OCI-LY7 (cell line): ENCODE measurements around the gene MAPK14. TPM values are rescaled to one million over a fixed set of nuclear protein-coding genes. Genes with fewer than 3 reads are reported as not detected.

Source experiments
- BruUV-seq: library from RNA; stranded (reverse); fragments of 400-500 nt; replicated peaks from 2 replicates; lab custom pipeline; 2021; lab: Mats Ljungman, UMichigan
- CTCF ChIA-PET: fragments of 300-600 bp; sonication (Branson Sonifier 250); formaldehyde crosslinking; loops from one replicate; lab custom pipeline; 2022; ENCODE audit warnings: antibody characterized with exemption; ENCODE audit not compliant: unreplicated experiment; lab: Charles Lee
- POLR2A ChIA-PET: fragments of 300-600 bp; sonication (Branson Sonifier 250); formaldehyde crosslinking; loops from one replicate; lab custom pipeline; 2022; ENCODE audit warnings: antibody characterized with exemption; lab: Charles Lee
- DNase-seq: peaks from one replicate; pipeline ENCODE4 v3.0.0-alpha.2; 2015; ENCODE audit warnings: low spot score
- H2AFZ ChIP-seq: fragments of 200-600 bp; sonication (generic), shearing (Covaris generic); 2 replicates; pipeline ENCODE4 v1.6.1; 2014; ENCODE audit warnings: mild to moderate bottlenecking, antibody characterized with exemption, low read length, moderate library complexity
- H3K27ac ChIP-seq: fragments of 200-600 bp; sonication (generic); 2 replicates; pipeline ENCODE4 v1.5.1; 2014; ENCODE audit warnings: mixed run types, low read depth, mild to moderate bottlenecking, moderate library complexity, low read length, inconsistent platforms; ENCODE audit not compliant: poor library complexity, severe bottlenecking
- H3K36me3 ChIP-seq: fragments of 200-600 bp; sonication (generic); 2 replicates; pipeline ENCODE4 v1.6.1; 2014; ENCODE audit warnings: mild to moderate bottlenecking, antibody characterized with exemption, low read length, moderate library complexity, mixed read lengths; ENCODE audit not compliant: insufficient read depth
- H3K4me1 ChIP-seq: fragments of 200-600 bp; sonication (generic); 2 replicates; pipeline ENCODE4 v1.5.1; 2014; ENCODE audit warnings: mild to moderate bottlenecking, low read length; ENCODE audit not compliant: insufficient read depth, poor library complexity, severe bottlenecking
- H3K4me2 ChIP-seq: fragments of 200-600 bp; sonication (generic); 2 replicates; pipeline ENCODE4 v1.6.1; 2014; ENCODE audit warnings: mild to moderate bottlenecking, low read length
- H3K4me3 ChIP-seq: fragments of 200-600 bp; sonication (generic); 2 replicates; pipeline ENCODE4 v1.5.1; 2014; ENCODE audit warnings: mild to moderate bottlenecking, low read depth, low read length; ENCODE audit not compliant: poor library complexity, severe bottlenecking
- H3K79me2 ChIP-seq: fragments of 200-600 bp; sonication (generic); 2 replicates; pipeline ENCODE4 v1.6.1; 2016; ENCODE audit warnings: low read depth, mild to moderate bottlenecking, low read length, moderate library complexity, mixed read lengths; ENCODE audit not compliant: insufficient read depth
- H3K9me2 ChIP-seq: fragments of 200-600 bp; sonication (generic); 2 replicates; pipeline ENCODE4 v1.6.1; 2016; ENCODE audit warnings: mild to moderate bottlenecking, low read length, mixed read lengths; ENCODE audit not compliant: insufficient read depth
- H3K9me3 ChIP-seq: fragments of 200-600 bp; sonication (generic); 2 replicates; pipeline ENCODE4 v1.6.1; 2014; ENCODE audit warnings: mild to moderate bottlenecking, mixed run types, low read length, mixed read lengths
- H4K20me1 ChIP-seq: fragments of 200-600 bp; sonication (generic); 2 replicates; pipeline ENCODE4 v1.6.1; 2014; ENCODE audit warnings: mild to moderate bottlenecking, antibody characterized with exemption, low read length, moderate library complexity, mixed read lengths; ENCODE audit not compliant: insufficient read depth
- EZH2phosphoT487 ChIP-seq: fragments of 200-600 bp; sonication (generic); IDR thresholded peaks from 2 replicates; pipeline ENCODE4 v1.6.1; 2018; ENCODE audit warnings: low read depth, borderline replicate concordance, mild to moderate bottlenecking, mixed run types, antibody characterized with exemption, low read length, moderate library complexity, mixed read lengths
- intact Hi-C: fragments of 100-400 bp; cut with micrococcal nuclease; formaldehyde crosslinking; loops from one replicate; pipeline ENCODE4 v1.10.0; 2022; ENCODE audit not compliant: unreplicated experiment
- total RNA-seq, 2 experiments: library from RNA; depleted of rRNA in 1 of 2; stranded (reverse); fragments of >200 nt in 1 of 2; shearing (Covaris generic) in 1 of 2; gene quantifications; 2 replicates each; pipeline ENCODE4 v1.2.3, GENCODE V29; 2014 to 2022
- TF ChIP-seq, protein P1 (sequence below): fragments of 200-600 bp; sonication (generic); conservative IDR thresholded peaks from 2 replicates; pipeline ENCODE4 v1.5.1; 2014; ENCODE audit warnings: mild to moderate bottlenecking, antibody characterized with exemption, low read length, moderate library complexity, mixed read lengths

The MAPK14 gene
- total RNA-seq, 2 experiments from 2014 or later = 38.7 to 43.1 TPM

GRCh38 chr6:36124881-36125280, 97.3 kb downstream of the MAPK14 start:
- Histone ChIP-seq H3K4me3 (no peak overlapping the region), H3K36me3 (no peaks in the 10 kb centered on the region), H3K9me3 (no peaks in the 10 kb centered on the region), H2AFZ (no peak overlapping the region), H3K79me2 (no peaks in the 10 kb centered on the region), H4K20me1 (no peaks in the 10 kb centered on the region), H3K4me1 (peaks cover 30% of the 10 kb centered on the region), H3K9me2 (no peaks in the 10 kb centered on the region), H3K4me2 (no peak overlapping the region), H3K27ac (no peak overlapping the region)
- no TSS peak for BruUV-seq
- CTCF ChIA-PET = interaction anchor here (0.7 kb wide), 1 partner anchor 161 kb away, joined by 4 read pairs; no protein-coding TSS in a partner anchor
- TF ChIP-seq, protein P1, sequence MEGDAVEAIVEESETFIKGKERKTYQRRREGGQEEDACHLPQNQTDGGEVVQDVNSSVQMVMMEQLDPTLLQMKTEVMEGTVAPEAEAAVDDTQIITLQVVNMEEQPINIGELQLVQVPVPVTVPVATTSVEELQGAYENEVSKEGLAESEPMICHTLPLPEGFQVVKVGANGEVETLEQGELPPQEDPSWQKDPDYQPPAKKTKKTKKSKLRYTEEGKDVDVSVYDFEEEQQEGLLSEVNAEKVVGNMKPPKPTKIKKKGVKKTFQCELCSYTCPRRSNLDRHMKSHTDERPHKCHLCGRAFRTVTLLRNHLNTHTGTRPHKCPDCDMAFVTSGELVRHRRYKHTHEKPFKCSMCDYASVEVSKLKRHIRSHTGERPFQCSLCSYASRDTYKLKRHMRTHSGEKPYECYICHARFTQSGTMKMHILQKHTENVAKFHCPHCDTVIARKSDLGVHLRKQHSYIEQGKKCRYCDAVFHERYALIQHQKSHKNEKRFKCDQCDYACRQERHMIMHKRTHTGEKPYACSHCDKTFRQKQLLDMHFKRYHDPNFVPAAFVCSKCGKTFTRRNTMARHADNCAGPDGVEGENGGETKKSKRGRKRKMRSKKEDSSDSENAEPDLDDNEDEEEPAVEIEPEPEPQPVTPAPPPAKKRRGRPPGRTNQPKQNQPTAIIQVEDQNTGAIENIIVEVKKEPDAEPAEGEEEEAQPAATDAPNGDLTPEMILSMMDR = no peak
- no peak for TF ChIP-seq EZH2phosphoT487
- DNase-seq = no peak
- intact Hi-C loops = loop anchor here (5.0 kb wide), 1 partner anchor 177 kb away; no protein-coding TSS in a partner anchor
- POLR2A ChIA-PET = no interaction called here

GRCh38 chr6:36125575-36125974, 98.0 kb downstream of the MAPK14 start:
- no peak overlapping the region for H3K27ac ChIP-seq
- H3K4me1 ChIP-seq = peaks cover 23% of the 10 kb centered on the region
- CTCF ChIA-PET = no interaction called here

GRCh38 chr6:36126121-36126520, 98.5 kb downstream of the MAPK14 start:
- H3K79me2 ChIP-seq = no peaks in the 10 kb centered on the region
- H3K4me1 ChIP-seq = peaks cover 23% of the 10 kb centered on the region
- H3K27ac ChIP-seq = no peak overlapping the region
- DNase-seq = no peak
- POLR2A ChIA-PET = no interaction called here
- H2AFZ ChIP-seq = no peak overlapping the region
- no peak overlapping the region for H3K4me3 ChIP-seq
- H4K20me1 ChIP-seq = no peaks in the 10 kb centered on the region
- H3K9me2 ChIP-seq = no peaks in the 10 kb centered on the region
- intact Hi-C loops = no loop called here
- H3K4me2 ChIP-seq = no peak overlapping the region
- CTCF ChIA-PET = no interaction called here
- TF ChIP-seq EZH2phosphoT487 = no peak
- TF ChIP-seq, protein P1 = no peak
- no TSS peak for BruUV-seq
- H3K9me3 ChIP-seq = no peaks in the 10 kb centered on the region
- H3K36me3 ChIP-seq = no peaks in the 10 kb centered on the region

More at GRCh38 chr6:36125575-36125974, 98.0 kb downstream of the MAPK14 start:
- Histone ChIP-seq H3K79me2 (no peaks in the 10 kb centered on the region), H3K9me2 (no peaks in the 10 kb centered on the region), H2AFZ (no peak overlapping the region), H4K20me1 (no peaks in the 10 kb centered on the region), H3K4me3 (no peak overlapping the region), H3K4me2 (no peak overlapping the region), H3K9me3 (no peaks in the 10 kb centered on the region), H3K36me3 (no peaks in the 10 kb centered on the region)
- POLR2A ChIA-PET = no interaction called here
- TF ChIP-seq, protein P1 = no peak
- BruUV-seq = no TSS peak
- intact Hi-C loops = no loop called here
- no peak for DNase-seq
